HepG2 (cell line): Measurements from ENCODE around the gene RAET1E. TPM values are rescaled to one million over a fixed set of nuclear protein-coding genes. Genes with fewer than 3 reads are reported as not detected.

Experiments used
- ELF1 ChIP-seq: sonication (generic); formaldehyde crosslinking; IDR thresholded peaks from 2 replicates; pipeline ENCODE4 v1.4.0; 2020; ENCODE audit warnings: missing genetic modification reagents
- FOXO1 ChIP-seq: sonication (generic); formaldehyde crosslinking; IDR thresholded peaks from 2 replicates; pipeline ENCODE4 v1.4.0; 2020; ENCODE audit warnings: missing genetic modification reagents
- FOXO4 ChIP-seq: sonication (generic); formaldehyde crosslinking; conservative IDR thresholded peaks from 2 replicates; pipeline ENCODE4 v1.8.1; 2023; ENCODE audit warnings: missing genetic modification reagents
- GATAD1 ChIP-seq: IDR thresholded peaks from 2 replicates; pipeline ENCODE4 v1.6.1; 2016; ENCODE audit warnings: missing genetic modification reagents, missing compliant biosample characterization
- HIVEP1 ChIP-seq: sonication (generic); formaldehyde crosslinking; IDR thresholded peaks from 2 replicates; pipeline ENCODE4 v1.4.0; 2020; ENCODE audit warnings: mild to moderate bottlenecking, missing genetic modification reagents
- HNRNPK ChIP-seq: fragments of 200-400 bp; formaldehyde crosslinking; IDR thresholded peaks from 2 replicates; pipeline ENCODE4 v1.6.1; 2018; ENCODE audit warnings: low read length, low read depth, moderate library complexity, mild to moderate bottlenecking; ENCODE audit not compliant: poor library complexity, severe bottlenecking
- IRF9 ChIP-seq: sonication (generic); formaldehyde crosslinking; IDR thresholded peaks from 2 replicates; pipeline ENCODE4 v1.8.0; 2022; ENCODE audit warnings: missing genetic modification reagents, mild to moderate bottlenecking, borderline replicate concordance
- KLF16 ChIP-seq, 2 experiments: sonication (generic) in 1 of 2; formaldehyde crosslinking in 1 of 2; IDR thresholded peaks; 2 replicates each; pipeline versions ENCODE4 v1.6.1 to v1.8.0; 2016 to 2023; ENCODE audit warnings: missing genetic modification reagents in 2 of 2, missing compliant biosample characterization in 1 of 2
- MATR3 ChIP-seq: sonication (generic); formaldehyde crosslinking; IDR thresholded peaks from 2 replicates; pipeline ENCODE4 v1.4.0; 2020; ENCODE audit warnings: missing genetic modification reagents
- NFIB ChIP-seq: sonication (generic); formaldehyde crosslinking; IDR thresholded peaks from 2 replicates; pipeline ENCODE4 v1.9.0; 2021; ENCODE audit warnings: missing genetic modification reagents, mild to moderate bottlenecking, borderline replicate concordance
- PCBP2 ChIP-seq: fragments of 200-400 bp; formaldehyde crosslinking; optimal IDR thresholded peaks from 2 replicates; pipeline ENCODE3; 2018; ENCODE audit warnings: low read length, low read depth; ENCODE audit not compliant: poor library complexity, severe bottlenecking
- PHF5A ChIP-seq: IDR thresholded peaks from one replicate; pipeline ENCODE4 v1.6.1; 2018; ENCODE audit warnings: low read depth, missing genetic modification reagents; ENCODE audit not compliant: unreplicated experiment
- PHF8 ChIP-seq: sonication (generic); formaldehyde crosslinking; IDR thresholded peaks from 2 replicates; pipeline ENCODE4 v1.5.0; 2020; ENCODE audit warnings: missing genetic modification reagents
- TBX2 ChIP-seq: sonication (generic); formaldehyde crosslinking; IDR thresholded peaks from 2 replicates; pipeline ENCODE4 v1.5.0; 2020; ENCODE audit warnings: missing genetic modification reagents, mild to moderate bottlenecking, borderline replicate concordance
- TRIM24 ChIP-seq: sonication (generic); formaldehyde crosslinking; IDR thresholded peaks from 2 replicates; pipeline ENCODE4 v1.8.0; 2022; ENCODE audit warnings: mild to moderate bottlenecking, missing genetic modification reagents
- ZBTB2 ChIP-seq: sonication (generic); formaldehyde crosslinking; IDR thresholded peaks from 2 replicates; pipeline ENCODE4 v1.8.0; 2022; ENCODE audit warnings: low read depth, missing genetic modification reagents
- ZFAT ChIP-seq: sonication (generic); formaldehyde crosslinking; conservative IDR thresholded peaks from 2 replicates; pipeline ENCODE4 v1.8.1; 2023; ENCODE audit warnings: missing genetic modification reagents, inconsistent platforms
- ZFP41 ChIP-seq: sonication (generic); formaldehyde crosslinking; IDR thresholded peaks from 2 replicates; pipeline ENCODE4 v1.4.0; 2020; ENCODE audit warnings: mild to moderate bottlenecking, missing genetic modification reagents, borderline replicate concordance
- ZKSCAN5 ChIP-seq: sonication (generic); formaldehyde crosslinking; IDR thresholded peaks from 2 replicates; pipeline ENCODE4 v1.5.1; 2020; ENCODE audit warnings: mild to moderate bottlenecking, missing genetic modification reagents
- ZNF44 ChIP-seq: sonication (generic); formaldehyde crosslinking; IDR thresholded peaks from 2 replicates; pipeline ENCODE4 v1.5.1; 2020; ENCODE audit warnings: mild to moderate bottlenecking, missing genetic modification reagents
- ZNF460 ChIP-seq: sonication (generic); formaldehyde crosslinking; IDR thresholded peaks from 2 replicates; pipeline ENCODE4 v1.5.1; 2020; ENCODE audit warnings: missing genetic modification reagents, mild to moderate bottlenecking, borderline replicate concordance
- ZNF496 ChIP-seq: sonication (generic); formaldehyde crosslinking; IDR thresholded peaks from 2 replicates; pipeline ENCODE4 v1.8.1; 2023; ENCODE audit warnings: mild to moderate bottlenecking, moderate library complexity, missing genetic modification reagents; ENCODE audit not compliant: insufficient replicate concordance
- ZNF691 ChIP-seq: sonication (generic); formaldehyde crosslinking; IDR thresholded peaks from 2 replicates; pipeline ENCODE4 v1.4.0; 2020; ENCODE audit warnings: missing genetic modification reagents, low read depth, mild to moderate bottlenecking, borderline replicate concordance
- ZSCAN22 ChIP-seq: sonication (generic); formaldehyde crosslinking; IDR thresholded peaks from 2 replicates; pipeline ENCODE4 v1.4.0; 2020; ENCODE audit warnings: mild to moderate bottlenecking, missing genetic modification reagents
- polyA plus RNA-seq, 8 experiments: library from polyadenylated mRNA; depleted of rRNA in 3 of 8; stranded (reverse) in 7 of 8; unstranded in 1 of 8; fragments of >200 nt; fragmentation: Illumina TruSeq in 4 of 8; extraction: Trizol in 4 of 8; gene quantifications; 2 replicates each; pipeline versions ENCODE4 v1.2.1 to v1.2.3, GENCODE V29; 2011 to 2016; ENCODE audit warnings: low read depth in 4 of 8, missing spikeins in 1 of 8, mixed read lengths in 1 of 8; ENCODE audit not compliant: insufficient read depth in 1 of 8
- total RNA-seq, 5 experiments: library from RNA; depleted of rRNA; stranded (reverse); fragments of >200 nt; fragmentation: Illumina TruSeq; extraction: Trizol; gene quantifications; 2 replicates each; pipeline ENCODE4 v1.2.3, GENCODE V29; 2016; ENCODE audit warnings: low read depth in 1 of 5

RAET1E gene
- total and polyA plus RNA-seq, 2 of the 13 experiments (the other 11 are each of a cell fraction or from before 2014, with no cell fraction given): not detected

- no peak for TF ChIP-seq GATAD1 (CRISPR knock-in tag)
- no peak for TF ChIP-seq TRIM24 (CRISPR knock-in tag)
- no peak for TF ChIP-seq ZBTB2 (CRISPR knock-in tag)
- no peak for TF ChIP-seq ZSCAN22 (CRISPR knock-in tag)
- no peak for TF ChIP-seq NFIB (CRISPR knock-in tag)
- TF ChIP-seq ZNF496: no peak
- no peak for TF ChIP-seq KLF16 (CRISPR knock-in tag; IDR thresholded peaks at IDR 0.05)
- TF ChIP-seq PHF5A (CRISPR knock-in tag): no peak
- peak; percentile 27; the same call in 1 of the 2 replicates for TF ChIP-seq FOXO1 (CRISPR knock-in tag)
- TF ChIP-seq HIVEP1 (CRISPR knock-in tag): no peak
- TF ChIP-seq PHF8 (CRISPR knock-in tag): no peak
- TF ChIP-seq ZNF44 (CRISPR knock-in tag): no peak
- TF ChIP-seq ZKSCAN5 (CRISPR knock-in tag): no peak
- no peak for TF ChIP-seq FOXO4 (CRISPR knock-in tag)
- no peak for TF ChIP-seq ZFP41 (CRISPR knock-in tag)
- TF ChIP-seq TBX2 (CRISPR knock-in tag): no peak
- TF ChIP-seq ZFAT: no peak
- TF ChIP-seq HNRNPK: no peak
- no peak for TF ChIP-seq MATR3 (CRISPR knock-in tag)
- TF ChIP-seq IRF9 (CRISPR knock-in tag): no peak
- TF ChIP-seq ZNF691: 0 out of 2 replicates have a peak, but pooled peaks have one; percentile 36
- no peak for TF ChIP-seq ELF1 (CRISPR knock-in tag)
- no peak for TF ChIP-seq PCBP2
- TF ChIP-seq ZNF460: no peak
Observed at GRCh38 chr6:149859938-149860337, 38.0 kb downstream of the RAET1E start (continued).
